Gastroesophageal sphincter (tissue), 4 donors: ENCODE data around the gene RNU6-8. TPM values are rescaled to one million over a fixed set of nuclear protein-coding genes. Genes with fewer than 3 reads are reported as not detected.

Experiments used
- ATAC-seq: fragments of 150-250 bp; one replicate; pipeline ENCODE4 v1.9.1; 2016; ENCODE audit warnings: mild to moderate bottlenecking, moderate library complexity
- H3K27ac ChIP-seq, 4 donors: fragments of 200-600 bp; sonication (generic) in 3 of 4; 1 replicate in 3 of 4; 2 replicates in 1 of 4; pipeline ENCODE4 v1.5.1; 2016 to 2019
- H3K27me3 ChIP-seq: fragments of 200-600 bp; sonication (generic); one replicate; pipeline ENCODE4 v1.5.1; 2019
- H3K36me3 ChIP-seq, 2 donors: fragments of 200-600 bp; sonication (generic); one replicate each; pipeline ENCODE4 v1.5.1; 2019; ENCODE audit warnings: control low read depth in 1 of 2
- H3K4me1 ChIP-seq, 3 donors: fragments of 200-600 bp; sonication (generic); 1 replicate in 2 of 3; 2 replicates in 1 of 3; pipeline ENCODE4 v1.5.1; 2016 to 2019; ENCODE audit warnings: control low read depth in 2 of 3
- H3K4me3 ChIP-seq, 2 donors: fragments of 200-600 bp; sonication (generic); one replicate each; pipeline ENCODE4 v1.5.1; 2019; ENCODE audit warnings: mild to moderate bottlenecking in 1 of 2, moderate library complexity in 1 of 2
- H3K9me3 ChIP-seq, 3 donors: fragments of 200-600 bp; sonication (generic); one replicate each; pipeline ENCODE4 v1.5.1; 2017 to 2019; ENCODE audit warnings: control low read depth in 2 of 3
- CTCF ChIP-seq, 4 experiments: fragments of 200-600 bp in 2 of 4; fragments of 450-650 bp in 2 of 4; sonication (generic) in 1 of 4; IDR thresholded peaks; one replicate each; pipeline ENCODE4 v1.5.1; 2017 to 2019; ENCODE audit warnings: antibody characterized with exemption in 4 of 4, mild to moderate bottlenecking in 2 of 4, moderate library complexity in 2 of 4
- EP300 ChIP-seq: sonication (generic); formaldehyde crosslinking; IDR thresholded peaks from one replicate; pipeline ENCODE4 v1.6.1; 2017; ENCODE audit warnings: antibody characterized with exemption, mild to moderate bottlenecking
- POLR2A ChIP-seq, 2 donors: fragments of 450-650 bp; IDR thresholded peaks; one replicate each; pipeline ENCODE4 v1.6.1; 2017; ENCODE audit warnings: antibody characterized with exemption in 2 of 2, mild to moderate bottlenecking in 2 of 2, moderate library complexity in 1 of 2
- POLR2AphosphoS5 ChIP-seq: sonication (generic); formaldehyde crosslinking; IDR thresholded peaks from one replicate; pipeline ENCODE4 v1.6.1; 2017; ENCODE audit warnings: antibody characterized with exemption
- WGBS, 2 donors: methylation state at CpG; one replicate each; pipeline ENCODE4 v1.1.5; 2018; ENCODE audit warnings: low coverage in 1 of 2; 5-methylcytosine and 5-hydroxymethylcytosine counted together
- total RNA-seq, 4 donors: library from RNA; depleted of rRNA; stranded (reverse); fragments of >200 nt; gene quantifications; one replicate each; pipeline ENCODE4 v1.1.0, GENCODE V29; 2016

The RNU6-8 gene
- total RNA-seq, 4 donors from 2014 or later = not detected

DNA sequence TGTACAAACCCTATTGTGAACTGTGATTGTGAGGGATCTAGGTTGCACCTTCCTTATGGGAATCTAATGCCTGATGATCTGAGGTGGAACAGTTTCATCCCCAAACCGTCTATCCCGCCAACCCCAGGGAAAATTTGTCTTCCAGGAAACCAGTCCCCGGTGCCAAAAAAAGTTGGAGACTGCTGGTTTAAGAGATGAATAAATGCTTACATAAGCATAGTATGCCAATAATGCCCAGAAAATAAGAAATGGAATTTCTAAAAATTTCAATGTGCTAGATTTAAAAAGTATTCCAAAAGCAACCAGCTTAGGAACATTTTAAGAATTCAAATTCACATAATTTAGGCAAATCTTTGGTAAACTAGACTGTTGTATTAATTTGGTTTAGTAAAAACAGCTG is 5.4 kb upstream of the RNU6-8 start:
- no peaks in the 10 kb centered on the region for H3K27me3 ChIP-seq
- H3K9me3 ChIP-seq = no peaks in the 10 kb centered on the region
- no peaks in the 10 kb centered on the region for H3K36me3 ChIP-seq
- H3K4me1 ChIP-seq = peaks cover 0 to 16% (median 0%) of the 10 kb centered on the region in 3 donors
- WGBS, 2 donors = 50 to 100% methylated on average over 1 to 2 of the region's 3 CpGs
- H3K4me3 ChIP-seq = no peak overlapping the region
- H3K27ac ChIP-seq = no peak overlapping the region
- ATAC-seq = no peak
- TF ChIP-seq POLR2AphosphoS5 (no peak), EP300 (no peak), POLR2A (IDR thresholded peaks at IDR 0.05) (no peak), CTCF (IDR thresholded peaks at IDR 0.05) (no peak)

DNA sequence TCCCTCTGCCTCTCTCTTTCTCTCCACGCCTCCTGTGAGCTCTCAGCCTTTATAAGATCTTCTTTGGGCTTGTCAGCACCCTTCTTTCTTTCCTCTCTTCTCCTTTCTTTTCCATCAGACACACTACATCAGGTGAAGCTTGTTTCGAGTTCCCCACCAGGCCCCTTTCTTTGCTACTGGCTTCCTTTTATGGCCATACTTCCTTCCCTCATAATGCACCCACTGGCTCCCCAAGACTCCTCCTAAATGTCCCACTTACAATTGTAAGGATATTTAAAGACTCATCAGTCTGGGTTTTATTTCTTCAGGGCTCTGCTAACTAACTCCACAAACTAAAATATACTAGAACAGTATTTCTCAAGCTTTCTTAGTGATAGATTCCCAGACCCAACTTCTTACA is 3.5 kb upstream of the RNU6-8 start:
- WGBS, 2 donors = 56 to 89% methylated on average over 2 of the region's 2 CpGs
- H3K9me3 ChIP-seq = no peaks in the 10 kb centered on the region
- peak overlapping the region in 1 of 4 donors; percentile 44 for H3K27ac ChIP-seq
- TF ChIP-seq CTCF (IDR thresholded peaks at IDR 0.05) = no peak
- TF ChIP-seq POLR2A (IDR thresholded peaks at IDR 0.05) = no peak
- TF ChIP-seq POLR2AphosphoS5 = no peak
- no peak for TF ChIP-seq EP300
- no peaks in the 10 kb centered on the region for H3K36me3 ChIP-seq
- H3K4me3 ChIP-seq = no peak overlapping the region
- ATAC-seq = no peak
- H3K27me3 ChIP-seq = no peaks in the 10 kb centered on the region
- H3K4me1 ChIP-seq = peaks cover 0 to 26% (median 0%) of the 10 kb centered on the region in 3 donors

DNA sequence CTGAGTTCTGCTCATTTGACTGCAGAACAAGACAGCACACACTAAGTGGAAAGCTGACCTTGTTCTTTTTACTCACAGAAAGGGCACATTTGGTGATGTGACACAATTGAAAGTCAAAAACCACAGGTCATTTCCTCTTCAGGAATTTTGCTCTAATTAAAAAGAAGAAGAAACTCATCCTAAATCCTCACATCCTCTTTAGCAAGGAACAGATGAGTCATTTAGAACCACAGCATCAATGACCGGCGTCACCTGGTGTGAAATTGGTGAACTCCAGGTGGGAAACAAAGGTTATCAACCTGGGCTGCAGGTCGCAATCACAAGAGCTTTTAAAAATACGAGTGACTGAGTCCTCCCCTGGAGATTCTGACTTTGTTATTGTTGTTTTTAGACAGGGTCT is 2.9 kb upstream of the RNU6-8 start:
- WGBS, 2 donors = 57 to 65% methylated on average over 1 to 2 of the region's 4 CpGs
- Histone ChIP-seq H3K4me3 (no peak overlapping the region), H3K27ac (peak overlapping the region in 1 of 4 donors; percentile 44), H3K36me3 (no peaks in the 10 kb centered on the region), H3K27me3 (no peaks in the 10 kb centered on the region), H3K9me3 (no peaks in the 10 kb centered on the region), H3K4me1 (peaks cover 0 to 27% (median 0%) of the 10 kb centered on the region in 3 donors)
- TF ChIP-seq CTCF (IDR thresholded peaks at IDR 0.05) (no peak), POLR2A (IDR thresholded peaks at IDR 0.05) (no peak), POLR2AphosphoS5 (no peak), EP300 (no peak)
- ATAC-seq = no peak

DNA sequence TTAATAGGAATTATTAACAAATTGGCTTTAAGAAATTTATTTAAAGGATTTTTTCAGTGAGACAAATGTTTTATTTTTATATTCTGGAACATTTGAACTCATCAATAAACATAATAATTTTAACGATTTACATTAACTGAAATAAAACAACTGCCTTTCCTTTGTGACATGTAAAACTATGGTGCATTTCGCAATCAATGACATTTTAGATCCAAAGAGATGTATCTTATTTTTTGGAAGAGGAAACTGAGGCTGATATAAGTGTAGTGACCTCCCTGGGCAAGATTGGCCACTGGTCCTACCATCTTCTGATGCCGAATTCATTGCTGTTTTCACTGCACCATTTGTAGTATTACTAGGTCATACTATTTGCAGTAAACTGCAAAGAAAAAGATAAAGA is 2.5 kb upstream of the RNU6-8 start:
- no peaks in the 10 kb centered on the region for H3K9me3 ChIP-seq
- TF ChIP-seq CTCF (IDR thresholded peaks at IDR 0.05) (no peak), EP300 (no peak), POLR2A (IDR thresholded peaks at IDR 0.05) (no peak), POLR2AphosphoS5 (no peak)
- no peaks in the 10 kb centered on the region for H3K36me3 ChIP-seq
- H3K27me3 ChIP-seq = no peaks in the 10 kb centered on the region
- peak overlapping the region in 1 of 4 donors; percentile 44 for H3K27ac ChIP-seq
- H3K4me3 ChIP-seq = no peak overlapping the region
- peaks cover 0 to 32% (median 0%) of the 10 kb centered on the region in 3 donors for H3K4me1 ChIP-seq
- WGBS, 2 donors = 89 to 100% methylated on average over 3 of the region's 3 CpGs
- no peak for ATAC-seq

- Histone ChIP-seq H3K4me1 (peaks cover 0 to 34% (median 0%) of the 10 kb centered on the region in 3 donors), H3K27ac (peak overlapping the region; percentile 85 to 97 (median 87)), H3K4me3 (peak overlapping the region; percentile 76 to 78), H3K27me3 (no peaks in the 10 kb centered on the region), H3K9me3 (no peaks in the 10 kb centered on the region), H3K36me3 (no peaks in the 10 kb centered on the region)
- TF ChIP-seq EP300 (no peak), POLR2A (IDR thresholded peaks at IDR 0.05) (no peak), CTCF (IDR thresholded peaks at IDR 0.05) (no peak), POLR2AphosphoS5 (no peak)
- ATAC-seq = no peak
- WGBS, 2 donors = 0 to 9% methylated on average over 10 to 14 of the region's 14 CpGs
Observed at GRCh38 chr14:32203928-32204357, 874 bp upstream of the RNU6-8 start.
